Measurements from ENCODE around the gene TPK1. TPM values are rescaled to one million over a fixed set of nuclear protein-coding genes. Genes with fewer than 3 reads are reported as not detected.
"Not testable (repeated sequence)": the region's sequence is repeated elsewhere in the genome, so short reads cannot be mapped to it uniquely, and the experiment has no call there.

TPK1 gene
- total and polyA plus RNA-seq, 8 donors = 1.8 to 13.0 (median 4.3) TPM

- Histone ChIP-seq H3K4me1 (no peaks in the 10 kb centered on the region), H3K27ac (no peak overlapping the region), H3K36me3 (no peaks in the 10 kb centered on the region), H3K4me3 (no peak overlapping the region), H3K9me3 (no peaks in the 10 kb centered on the region), H3K27me3 (no peaks in the 10 kb centered on the region)
- intact Hi-C loops (cut with DNase I; ENCODE audit: low total_unique reads) = no loop called here
- no peak for DNase-seq
- TF ChIP-seq CTCF (IDR thresholded peaks at IDR 0.05) = no peak
- TF ChIP-seq POLR2AphosphoS5 (IDR thresholded peaks at IDR 0.05) = no peak
- no peak for TF ChIP-seq EP300 (IDR thresholded peaks at IDR 0.05)
- no peak for TF ChIP-seq POLR2A (IDR thresholded peaks at IDR 0.05)
- WGBS, 5 donors = 86 to 93% (median 92%) methylated on average over 6 of the region's 6 CpGs
Observed at GRCh38 chr7:144731661-144732351, 104.0 kb downstream of the TPK1 start.

GRCh38 chr7:144730224-144730623, 105.6 kb downstream of the TPK1 start:
- 77 to 86% (median 79%) methylated on average over 3 of the region's 3 CpGs for WGBS, 5 donors
- Histone ChIP-seq H3K27ac (no peak overlapping the region), H3K27me3 (no peaks in the 10 kb centered on the region), H3K9me3 (no peaks in the 10 kb centered on the region), H3K4me3 (no peak overlapping the region), H3K36me3 (no peaks in the 10 kb centered on the region), H3K4me1 (no peaks in the 10 kb centered on the region)
- TF ChIP-seq EP300 (IDR thresholded peaks at IDR 0.05) (no peak), CTCF (IDR thresholded peaks at IDR 0.05) (no peak), POLR2A (IDR thresholded peaks at IDR 0.05) (no peak), POLR2AphosphoS5 (IDR thresholded peaks at IDR 0.05) (no peak)
- intact Hi-C loops (cut with DNase I; ENCODE audit: low total_unique reads) = no loop called here
- DNase-seq = no peak

GRCh38 chr7:144729226-144729625, 106.6 kb downstream of the TPK1 start:
- no peak overlapping the region for H3K27ac ChIP-seq
- no peaks in the 10 kb centered on the region for H3K9me3 ChIP-seq
- WGBS, 5 donors = 65 to 76% (median 70%) methylated on average over 2 of the region's 2 CpGs
- H3K4me1 ChIP-seq = no peaks in the 10 kb centered on the region
- no peak for TF ChIP-seq CTCF (IDR thresholded peaks at IDR 0.05)
- no peak for TF ChIP-seq EP300 (IDR thresholded peaks at IDR 0.05)
- no peak for DNase-seq
- H3K4me3 ChIP-seq = no peak overlapping the region
- no peaks in the 10 kb centered on the region for H3K36me3 ChIP-seq
- intact Hi-C loops (cut with DNase I; ENCODE audit: low total_unique reads) = no loop called here
- H3K27me3 ChIP-seq = no peaks in the 10 kb centered on the region

GRCh38 chr7:144728551-144728950, 107.3 kb downstream of the TPK1 start:
- peak in 1 of 2 donors; percentile 12 for DNase-seq
- intact Hi-C loops (cut with DNase I; ENCODE audit: low total_unique reads) = no loop called here
- no peak for TF ChIP-seq POLR2A (IDR thresholded peaks at IDR 0.05)
- TF ChIP-seq EP300 (IDR thresholded peaks at IDR 0.05) = no peak
- no peak for TF ChIP-seq POLR2AphosphoS5 (IDR thresholded peaks at IDR 0.05)
- TF ChIP-seq CTCF (IDR thresholded peaks at IDR 0.05) = no peak
- Histone ChIP-seq H3K27ac (no peak overlapping the region), H3K36me3 (no peaks in the 10 kb centered on the region), H3K4me3 (no peak overlapping the region), H3K4me1 (no peaks in the 10 kb centered on the region), H3K9me3 (no peaks in the 10 kb centered on the region), H3K27me3 (no peaks in the 10 kb centered on the region)
- WGBS, 5 donors = 57 to 72% (median 66%) methylated on average over 4 of the region's 4 CpGs

GRCh38 chr7:144726840-144727239, 109.0 kb downstream of the TPK1 start:
- H3K4me1 ChIP-seq; H3K36me3 ChIP-seq; intact Hi-C loops (cut with DNase I; ENCODE audit: low total_unique reads); H3K4me3 ChIP-seq; DNase-seq; H3K27ac ChIP-seq; H3K27me3 ChIP-seq; H3K9me3 ChIP-seq: not testable (repeated sequence)
- WGBS, 5 donors = 92 to 95% (median 93%) methylated on average over 12 of the region's 12 CpGs
